IPS DF 4.7 (cell line): ENCODE measurements around the gene HEXIM2.
A peak's percentile ranks its signal among the peaks of the same experiment; 100 is the strongest.

Experiments
- DNase-seq: peaks from one replicate; pipeline ENCODE4 v3.0.0-alpha.2; 2013; ENCODE audit warnings: low spot score; ENCODE audit errors: extremely low read depth

Gene HEXIM2

GRCh38 chr17:45127548-45128300 is 34.0 kb upstream of the HEXIM2 start:
- DNase-seq: no peak

GRCh38 chr17:45128331-45128730 is 33.3 kb upstream of the HEXIM2 start:
- no peak for DNase-seq

GRCh38 chr17:45128989-45129388 is 32.7 kb upstream of the HEXIM2 start:
- no peak for DNase-seq

- no peak for DNase-seq
These were observed 32.2 kb upstream of the HEXIM2 start for GRCh38 chr17:45129426-45129939.

- DNase-seq: no peak
These were observed 31.6 kb upstream of the HEXIM2 start for GRCh38 chr17:45129940-45130680.

- DNase-seq: no peak
These were observed 30.7 kb upstream of the HEXIM2 start for GRCh38 chr17:45130681-45131615.

- DNase-seq: no peak
These were observed 29.9 kb upstream of the HEXIM2 start for GRCh38 chr17:45131616-45132319.

GRCh38 chr17:45132320-45132571 is 29.4 kb upstream of the HEXIM2 start, which contains the start of gene PLCD3:
PLCD3 (minus strand) TSS chr17:45132515; CDS start chr17:45132410, 105 bp downstream.
- DNase-seq: no peak

- no peak for DNase-seq
These were observed 28.9 kb upstream of the HEXIM2 start for GRCh38 chr17:45132572-45133463.

- DNase-seq: peak; percentile 94
These were observed 26.3 kb upstream of the HEXIM2 start, which contains the start of gene ACBD4 for GRCh38 chr17:45135192-45135977. ACBD4 (plus strand) TSS chr17:45135687; CDS start chr17:45136145, 458 bp downstream.

- no peak for DNase-seq
These were observed 25.5 kb upstream of the HEXIM2 start for GRCh38 chr17:45135978-45136791.

GRCh38 chr17:45136846-45137560 is 24.7 kb upstream of the HEXIM2 start:
- DNase-seq: no peak

- no peak for DNase-seq
These were observed 23.9 kb upstream of the HEXIM2 start for GRCh38 chr17:45137561-45138305.

- DNase-seq: no peak
These were observed 22.7 kb upstream of the HEXIM2 start for GRCh38 chr17:45138911-45139532.

- no peak for DNase-seq
These were observed 22.1 kb upstream of the HEXIM2 start for GRCh38 chr17:45139533-45139920.

GRCh38 chr17:45143094-45143670 is 18.5 kb upstream of the HEXIM2 start:
- DNase-seq: no peak
